Endothelial cell of hepatic sinusoid (primary cell): ENCODE data around the gene RTTN.
"Not testable (repeated sequence)": the region's sequence is repeated elsewhere in the genome, so short reads cannot be mapped to it uniquely, and the experiment has no call there.

Experiments used
- in situ Hi-C: cut with HindIII; loops from 2 replicates; pipeline ENCODE4 v1.10.0; 2017; ENCODE audit warnings: low sequenced_read_pairs

RTTN gene, protein sequence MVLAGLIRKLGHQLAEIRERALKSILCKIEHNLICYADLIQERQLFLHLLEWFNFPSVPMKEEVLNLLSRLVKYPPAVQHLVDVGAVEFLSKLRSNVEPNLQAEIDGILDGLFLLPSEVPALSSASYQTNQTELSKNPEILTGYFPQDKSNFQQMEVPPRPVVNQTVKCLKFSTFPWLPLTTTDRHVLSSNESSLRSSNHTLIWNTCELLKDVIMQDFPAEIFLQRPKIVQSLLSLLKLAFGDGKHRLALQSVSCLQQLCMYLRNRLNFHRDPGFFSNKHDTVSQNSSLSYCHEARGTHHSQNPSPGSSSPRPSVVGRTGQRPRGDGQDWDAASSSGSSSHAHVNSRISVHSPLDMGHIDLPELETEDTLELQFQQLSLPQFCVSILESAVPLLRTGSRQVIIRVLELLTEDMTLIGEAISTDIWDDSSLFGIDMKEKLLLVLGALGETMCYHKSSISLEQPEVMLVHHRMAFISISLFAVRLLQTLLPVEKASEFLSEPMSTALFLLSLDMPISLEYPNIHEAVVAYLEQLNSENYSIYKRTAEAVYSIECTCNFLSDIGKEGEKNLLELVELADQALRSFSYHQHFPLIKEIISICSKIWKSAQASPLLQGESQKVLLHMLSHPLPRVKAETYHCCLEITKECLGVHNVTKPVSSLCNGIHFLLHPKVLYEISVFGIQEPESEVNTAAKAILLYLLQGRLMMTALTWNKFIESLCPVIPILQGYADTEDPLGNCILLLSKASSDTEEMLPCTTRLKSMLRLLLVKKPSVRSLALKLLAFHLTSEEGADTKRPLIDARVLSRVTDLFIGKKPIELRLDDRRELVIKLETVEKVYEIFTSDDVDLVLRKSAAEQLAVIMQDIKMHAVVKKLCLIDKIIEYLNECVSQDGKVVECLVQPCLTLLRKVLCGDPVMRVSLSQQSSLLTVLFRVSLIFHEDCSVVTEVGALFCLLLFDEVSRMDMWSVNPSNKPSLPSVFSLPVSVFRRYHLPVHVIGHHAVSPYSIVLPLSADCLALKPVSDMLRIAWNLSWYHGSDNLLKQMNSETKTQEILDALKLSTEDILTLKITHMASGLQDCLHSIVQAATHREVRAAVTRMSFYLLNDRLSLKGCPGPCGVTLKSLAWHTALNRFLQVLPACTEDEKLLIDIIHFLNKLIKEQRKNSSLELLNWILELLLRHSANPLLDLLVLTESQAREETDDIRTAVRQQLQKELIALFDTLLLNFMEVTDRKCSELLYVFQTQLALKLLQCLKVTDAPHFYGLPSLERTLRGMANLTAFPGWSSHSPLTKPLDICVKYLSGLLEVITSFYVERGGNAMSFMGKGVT (N-terminal part only)

DNA sequence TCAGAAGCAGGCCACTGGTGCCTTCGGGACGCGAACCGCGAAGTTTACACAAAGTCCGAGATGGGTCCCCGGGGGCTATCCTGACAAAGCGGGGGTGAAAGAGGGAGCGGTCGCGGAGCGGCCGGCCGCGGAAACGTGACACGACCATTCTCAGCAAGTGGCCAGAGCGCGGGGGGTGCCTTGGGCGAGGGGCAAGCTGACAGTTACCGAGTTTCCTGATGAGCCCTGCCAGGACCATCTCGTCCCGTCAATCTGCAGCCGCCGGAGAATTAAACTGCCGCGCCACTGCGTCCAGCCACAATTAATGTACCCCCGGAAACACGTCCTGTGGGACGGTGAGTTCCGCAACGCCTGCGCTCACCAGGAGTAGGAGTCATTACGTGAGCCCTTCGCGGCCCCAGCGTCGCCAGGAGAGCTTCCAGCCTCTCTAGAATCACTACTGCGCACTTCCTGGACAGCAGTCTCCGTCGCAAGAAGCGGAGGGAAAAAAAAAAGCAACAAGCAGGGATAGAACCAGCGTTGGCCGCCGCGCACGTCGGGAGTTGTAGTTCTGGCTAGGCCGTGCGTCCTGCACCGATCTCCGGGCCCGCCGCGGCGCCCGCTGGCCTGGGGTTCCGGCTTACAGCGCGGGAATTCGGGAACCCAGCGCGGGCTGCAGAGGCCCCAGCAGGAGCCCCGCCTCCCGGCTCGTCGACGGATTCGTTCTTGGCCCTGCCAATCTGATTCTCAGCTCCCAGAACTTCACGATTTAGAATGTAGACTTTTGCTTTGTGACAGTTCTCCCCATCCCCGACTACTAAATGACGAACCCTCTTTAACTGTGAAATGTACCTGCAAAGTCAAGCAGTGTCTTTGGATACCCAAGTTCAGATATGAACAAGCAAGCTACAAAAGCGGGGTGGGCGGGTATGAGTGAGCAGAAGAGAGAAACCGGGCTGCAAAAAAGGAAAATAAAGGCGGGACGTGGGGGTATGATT is at the start of gene RTTN:
RTTN (minus strand) TSS at position 267 of the 977 bp plus-strand sequence; CDS start at position 238, 29 bp downstream.
- in situ Hi-C loops: loop anchor here (25.0 kb wide), 1 partner anchor 232 kb away; no protein-coding TSS in a partner anchor

DNA sequence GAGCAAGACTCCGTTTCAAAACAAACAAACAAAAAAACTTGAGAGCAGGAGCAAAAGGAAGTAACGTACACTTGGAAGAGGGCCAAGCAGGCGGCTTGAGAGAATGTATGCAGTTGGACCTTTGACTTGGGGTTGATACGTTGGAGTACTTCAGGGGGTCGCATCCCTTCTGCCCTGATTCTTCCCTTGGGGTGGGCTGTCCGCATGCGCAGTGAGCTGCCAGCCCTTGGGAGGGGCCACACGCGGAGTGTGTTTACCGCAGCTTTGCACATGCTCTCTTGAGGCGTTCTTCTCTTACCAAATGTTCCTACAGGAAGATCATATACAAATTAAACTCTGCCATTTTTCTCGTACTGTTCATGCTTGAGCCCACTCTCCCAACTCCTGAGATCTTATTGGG is 45.3 kb upstream of the RTTN start:
- in situ Hi-C loops: no loop called here

DNA sequence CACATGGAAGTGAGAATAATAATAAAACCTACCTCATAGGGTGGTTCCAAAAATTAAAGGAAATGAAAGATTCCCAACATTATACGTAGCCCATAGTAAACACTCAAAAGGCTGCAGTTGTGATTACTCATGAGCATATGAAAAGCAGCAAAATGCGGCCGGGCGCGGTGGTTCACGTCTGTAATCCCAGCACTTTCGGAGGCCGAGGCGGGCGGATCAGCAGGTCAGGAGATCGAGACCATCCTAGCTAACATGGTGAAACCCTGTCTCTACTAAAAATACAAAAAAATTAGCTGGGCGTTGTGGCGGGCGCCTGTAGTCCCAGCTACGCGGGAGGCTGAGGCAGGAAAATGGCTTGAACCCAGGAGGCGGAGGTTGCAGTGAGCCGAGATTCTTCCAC is 44.4 kb upstream of the RTTN start:
- in situ Hi-C loops: loop anchor here (5.0 kb wide), 1 partner anchor 63 kb away; no protein-coding TSS in a partner anchor

DNA sequence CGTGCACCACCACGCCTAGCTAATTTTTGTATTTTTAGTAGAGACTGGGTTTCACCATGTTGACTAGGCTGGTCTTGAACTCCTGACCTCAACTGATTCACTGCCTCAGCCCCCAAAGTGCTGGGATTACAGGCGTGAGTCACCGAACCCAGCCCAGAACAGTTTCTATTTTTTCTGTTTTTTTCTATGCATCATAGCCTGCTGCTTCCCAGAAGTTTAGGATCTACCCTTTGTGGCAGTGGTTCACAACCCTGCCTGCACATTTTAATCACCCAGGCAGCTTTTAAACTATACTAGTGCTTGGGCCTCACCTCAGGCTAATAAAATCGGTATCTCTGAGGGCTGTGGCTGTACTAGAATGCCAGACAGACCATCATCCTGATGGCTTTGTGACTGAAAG is 43.6 kb upstream of the RTTN start:
- in situ Hi-C loops: loop anchor here (5.0 kb wide), 1 partner anchor 62 kb away; no protein-coding TSS in a partner anchor

DNA sequence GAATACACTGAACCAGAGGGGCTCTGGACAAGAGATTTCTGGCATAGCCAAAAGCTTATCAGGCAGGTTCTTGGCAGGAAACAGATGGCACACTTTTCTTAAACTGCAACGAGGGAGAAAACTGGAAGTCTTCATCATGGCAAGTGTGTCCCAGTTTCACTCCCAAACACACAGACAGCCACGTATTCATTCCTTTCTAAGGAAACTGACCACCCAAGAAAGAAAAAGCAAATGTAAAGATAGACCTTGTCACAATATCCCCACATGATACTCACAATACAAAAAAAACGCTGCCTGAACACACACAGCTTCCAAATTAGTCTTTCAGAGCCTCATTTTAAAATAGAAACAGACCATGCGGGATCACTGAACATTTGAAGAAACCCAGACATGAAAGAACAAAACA is 40.6 kb upstream of the RTTN start:
- in situ Hi-C loops: loop anchor here (5.0 kb wide), 1 partner anchor 59 kb away; no protein-coding TSS in a partner anchor

DNA sequence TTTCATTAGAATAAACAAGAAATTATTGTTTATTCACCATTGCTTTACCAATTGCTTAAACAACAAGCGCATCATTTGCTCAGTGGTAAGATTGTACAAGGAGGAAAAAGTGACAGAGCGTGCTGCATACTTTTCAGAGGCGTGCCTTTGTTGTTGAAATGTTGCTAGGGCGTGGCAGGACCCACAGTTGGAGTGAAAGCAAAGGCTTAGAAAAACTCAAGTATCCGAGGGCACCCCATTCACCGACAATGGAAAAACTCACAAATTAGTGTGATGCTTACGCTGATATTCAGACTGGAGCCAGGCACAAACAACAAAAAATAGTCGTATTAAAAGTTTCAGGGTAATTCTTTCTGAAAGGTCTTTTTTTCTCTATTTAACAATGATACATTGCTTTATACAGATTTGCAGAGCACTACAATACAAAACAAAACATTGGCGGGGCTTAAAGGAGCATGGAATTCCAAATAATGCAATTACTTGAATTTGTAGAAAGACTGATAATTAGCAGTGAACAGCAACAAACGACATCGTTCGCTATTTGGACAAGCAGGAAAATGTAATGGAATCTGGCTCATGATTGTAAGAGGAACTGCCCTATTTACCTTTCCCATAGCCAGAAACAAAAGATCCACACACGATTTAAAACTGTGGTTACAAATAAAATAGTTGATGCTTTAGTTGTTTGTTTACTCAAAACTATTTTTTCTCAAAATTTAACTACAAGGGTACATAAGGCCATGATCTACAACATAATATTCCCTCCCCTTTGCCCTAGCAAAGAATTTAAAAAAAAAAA is 37.8 kb upstream of the RTTN start:
- in situ Hi-C loops: no loop called here

DNA sequence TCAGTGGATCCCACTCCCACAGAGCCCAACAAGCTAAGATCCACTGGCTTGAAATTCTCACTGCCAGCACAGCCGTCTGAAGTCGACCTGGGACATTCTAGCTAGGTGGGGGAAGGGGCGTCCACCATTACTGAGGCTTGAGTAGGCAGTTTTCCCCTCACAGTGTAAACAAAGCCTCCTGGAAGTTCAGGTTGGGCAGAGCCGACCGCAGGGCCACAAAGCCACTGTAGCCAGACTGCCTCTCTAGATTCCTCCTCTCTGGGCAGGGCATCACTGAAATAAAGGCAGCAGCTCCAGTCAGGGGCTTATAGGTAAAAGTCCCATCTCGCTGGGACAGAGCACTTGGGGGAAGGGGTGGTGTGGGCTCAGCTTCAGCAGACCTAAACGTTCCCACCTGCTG is 31.4 kb upstream of the RTTN start:
- in situ Hi-C loops: not testable (repeated sequence)

DNA sequence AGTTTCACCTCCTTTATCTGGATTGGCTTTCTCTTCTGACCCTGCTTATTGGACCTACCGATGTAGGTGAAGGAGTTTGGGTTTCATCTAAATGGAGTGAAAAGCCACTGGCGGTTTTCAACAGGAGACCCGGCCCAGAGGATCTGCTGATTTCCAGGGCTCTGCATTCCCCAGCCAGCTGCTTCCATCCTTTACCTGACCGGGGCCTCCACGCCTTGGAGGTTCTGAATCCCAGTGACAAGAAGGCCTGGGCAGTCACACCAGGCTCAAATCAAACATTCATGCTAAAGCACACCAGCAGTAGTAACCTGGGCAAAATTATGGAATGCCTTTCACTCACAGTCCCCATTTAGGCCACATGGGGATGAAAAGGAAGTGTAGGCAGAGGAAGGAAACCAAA is 30.0 kb upstream of the RTTN start:
- in situ Hi-C loops: no loop called here

DNA sequence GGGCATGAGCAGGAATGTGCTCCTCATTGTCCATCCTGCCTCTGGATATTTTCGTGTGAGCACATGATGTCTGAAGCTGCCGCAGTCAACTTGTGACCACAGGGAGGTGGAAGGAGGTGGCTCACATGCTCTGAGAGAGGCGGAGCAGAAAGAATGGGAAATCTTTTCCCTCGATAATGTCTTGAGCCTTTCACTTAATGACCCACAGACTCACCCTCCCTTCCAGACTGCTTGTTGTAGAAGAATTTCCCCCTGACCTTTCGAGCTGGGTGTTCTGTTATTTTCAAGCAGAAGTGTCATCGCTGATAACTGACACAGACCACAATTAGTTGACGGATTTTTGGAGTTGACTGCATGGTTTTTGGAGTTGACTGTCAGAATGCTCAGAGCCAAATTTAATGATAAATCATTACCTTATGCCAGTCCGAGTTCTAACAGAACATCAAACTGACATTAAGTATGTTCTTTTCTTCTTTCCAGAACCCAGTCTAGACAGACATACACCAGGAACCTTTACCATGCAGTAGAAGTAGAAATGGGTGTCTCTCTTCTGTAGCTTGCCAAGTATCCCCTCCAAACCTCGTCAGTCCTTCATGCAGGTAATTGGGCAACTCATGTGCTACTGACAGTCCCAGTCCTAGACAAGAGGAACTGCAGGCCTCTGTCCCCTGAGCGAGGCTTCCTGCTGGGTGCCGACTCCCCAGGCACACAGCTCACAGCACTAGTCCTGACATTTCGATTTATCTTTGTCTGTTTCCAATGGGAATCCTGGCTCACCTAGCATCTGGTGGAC is 29.4 kb upstream of the RTTN start:
- in situ Hi-C loops: no loop called here

DNA sequence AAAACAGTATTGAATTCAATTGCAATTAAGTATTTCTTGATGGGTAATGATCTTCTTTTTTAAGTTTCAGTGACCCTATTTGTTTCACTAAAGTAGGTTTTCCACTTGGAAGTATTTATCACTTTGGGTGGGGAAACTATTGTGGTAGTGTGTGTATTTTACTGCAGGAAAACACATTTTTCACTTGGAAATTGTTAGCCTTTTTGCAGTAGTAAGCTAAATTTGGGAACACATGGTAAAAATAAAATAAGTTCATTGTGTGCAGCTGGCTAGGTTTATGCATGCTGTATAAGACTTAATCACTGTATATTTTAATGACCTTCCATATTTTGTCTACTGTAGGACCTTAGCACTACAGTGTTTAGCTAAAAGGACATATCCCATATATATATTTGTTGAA is 28.5 kb upstream of the RTTN start:
- in situ Hi-C loops: no loop called here

DNA sequence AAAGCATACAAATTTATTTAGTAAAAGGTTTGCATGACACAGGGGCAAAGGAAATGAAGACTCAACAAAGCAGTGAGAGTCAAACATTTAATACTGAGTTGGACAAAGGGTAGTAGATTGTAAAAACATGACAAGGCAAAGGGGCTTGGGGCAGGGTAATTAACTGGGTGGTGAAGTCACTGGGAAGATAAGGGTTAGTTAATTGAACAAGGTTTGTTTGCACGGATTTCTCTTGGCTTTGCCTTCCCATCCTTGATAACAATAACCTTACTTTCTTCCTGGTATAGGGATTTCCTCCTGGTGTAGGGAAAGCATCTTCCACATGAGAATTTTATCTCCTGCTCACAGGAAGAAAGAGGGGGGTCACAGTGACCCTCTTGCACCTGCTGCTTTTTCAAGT is 26.8 kb upstream of the RTTN start:
- in situ Hi-C loops: no loop called here

DNA sequence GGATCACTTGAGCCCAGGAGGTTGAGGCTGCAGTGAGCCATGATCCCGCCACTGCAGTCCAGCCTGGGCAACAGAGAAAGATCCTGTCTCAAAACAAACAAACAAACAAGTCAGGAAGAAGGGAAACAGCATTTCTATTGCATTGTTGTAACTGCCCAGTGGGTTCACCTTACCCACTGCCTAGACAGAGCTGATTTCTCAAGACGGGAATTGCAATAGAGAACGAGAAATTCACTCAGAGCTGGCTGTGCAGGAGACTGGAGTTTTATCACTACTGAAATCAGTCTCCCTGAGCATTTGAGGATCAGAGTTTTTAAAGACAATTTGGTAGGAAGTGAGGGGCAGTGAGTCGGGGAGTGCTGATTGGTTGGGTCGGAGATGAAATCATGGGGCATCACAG is 24.2 kb upstream of the RTTN start:
- in situ Hi-C loops: no loop called here

DNA sequence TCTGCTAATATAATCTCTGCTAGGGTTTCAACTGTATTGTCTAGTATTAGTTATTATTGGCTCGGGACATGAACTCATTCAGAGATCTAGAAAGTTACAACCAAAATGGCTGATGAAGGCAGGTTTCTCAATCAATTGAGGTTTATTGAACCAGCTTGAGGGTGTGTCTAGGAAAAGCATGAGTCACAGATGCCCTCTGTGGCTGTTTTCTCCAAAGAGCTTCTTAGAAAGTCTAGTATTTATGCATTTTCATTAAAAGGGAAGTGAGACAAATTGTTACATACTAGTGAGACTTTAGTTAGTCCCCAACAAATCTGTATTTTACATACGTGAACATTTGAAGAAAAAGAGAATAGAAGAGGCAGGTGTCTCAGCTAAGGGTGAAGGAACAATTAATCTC is 23.0 kb upstream of the RTTN start:
- in situ Hi-C loops: no loop called here

DNA sequence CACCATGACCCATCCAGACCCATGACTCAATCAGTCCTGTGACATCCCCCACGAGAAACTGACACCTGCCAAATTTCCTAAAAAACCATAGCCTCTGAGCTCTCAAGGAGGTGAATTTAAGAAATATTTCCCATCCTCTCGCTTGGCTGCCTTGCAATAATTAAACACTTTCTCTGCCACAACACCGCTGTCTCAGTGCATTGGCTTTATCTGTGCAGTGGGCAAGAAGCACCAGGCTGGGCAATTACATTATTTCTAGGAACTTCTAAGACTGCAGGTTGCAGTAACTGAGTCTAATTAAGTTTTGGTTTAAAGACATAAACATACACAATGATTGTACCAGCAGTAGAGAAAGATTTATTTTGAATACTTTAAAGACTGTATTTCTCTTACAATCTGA is 22.0 kb upstream of the RTTN start:
- in situ Hi-C loops: no loop called here

DNA sequence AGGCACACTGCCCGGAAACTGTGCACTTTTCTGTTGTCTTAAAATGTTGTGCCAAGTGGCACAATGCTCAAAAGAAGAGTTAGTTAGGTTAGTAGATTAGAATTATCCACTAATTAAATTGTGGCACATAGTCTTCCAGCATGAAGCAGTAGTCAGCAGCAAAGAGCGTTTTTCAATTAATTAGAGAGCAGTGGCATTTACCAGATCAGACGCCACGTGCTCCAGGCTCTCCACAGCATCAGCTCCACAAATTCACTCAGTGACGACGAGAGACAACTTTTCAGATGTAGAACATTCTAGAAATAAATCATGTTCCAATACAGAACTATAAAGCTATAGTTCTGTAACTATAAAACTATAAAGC is 16.4 kb upstream of the RTTN start:
- in situ Hi-C loops: loop anchor here (25.0 kb wide), 1 partner anchor 215 kb away; no protein-coding TSS in a partner anchor

DNA sequence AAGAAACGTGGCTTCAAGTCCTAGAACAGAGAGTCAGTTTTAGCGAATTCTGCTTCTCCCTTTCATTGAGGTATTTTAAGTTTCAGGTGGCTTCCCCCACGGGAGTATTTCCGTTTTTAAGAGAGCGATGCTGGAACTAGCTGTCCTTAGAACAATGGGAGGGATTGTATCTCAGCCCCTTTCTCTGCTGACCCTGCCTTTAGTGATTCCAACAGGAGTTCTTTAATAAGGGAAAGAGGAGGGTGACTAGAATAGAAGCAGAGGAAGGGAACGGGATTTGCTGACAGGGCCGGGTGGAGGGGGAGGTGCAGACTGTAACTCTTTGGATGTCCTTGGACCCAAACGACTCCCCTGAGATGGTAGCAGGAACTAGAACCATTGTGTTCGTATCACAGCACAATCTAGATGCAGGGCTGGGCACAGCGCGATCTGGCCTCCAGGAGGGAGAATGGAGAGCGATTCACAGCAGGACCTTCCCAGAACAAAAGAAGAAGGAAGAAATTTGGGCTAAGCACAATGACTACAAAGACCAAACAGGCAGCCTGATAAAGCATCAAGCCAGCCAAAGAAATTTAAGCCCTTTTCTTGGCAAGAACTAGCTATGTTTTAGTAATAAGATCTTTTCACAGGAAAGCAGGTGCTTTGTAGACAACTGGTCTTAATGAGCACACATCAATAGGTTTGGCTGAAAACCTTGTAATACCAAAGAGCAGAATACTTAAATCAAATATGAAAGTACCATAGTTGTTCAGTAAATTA is 15.8 kb upstream of the RTTN start:
- in situ Hi-C loops: loop anchor here (25.0 kb wide), 1 partner anchor 216 kb away; no protein-coding TSS in a partner anchor

DNA sequence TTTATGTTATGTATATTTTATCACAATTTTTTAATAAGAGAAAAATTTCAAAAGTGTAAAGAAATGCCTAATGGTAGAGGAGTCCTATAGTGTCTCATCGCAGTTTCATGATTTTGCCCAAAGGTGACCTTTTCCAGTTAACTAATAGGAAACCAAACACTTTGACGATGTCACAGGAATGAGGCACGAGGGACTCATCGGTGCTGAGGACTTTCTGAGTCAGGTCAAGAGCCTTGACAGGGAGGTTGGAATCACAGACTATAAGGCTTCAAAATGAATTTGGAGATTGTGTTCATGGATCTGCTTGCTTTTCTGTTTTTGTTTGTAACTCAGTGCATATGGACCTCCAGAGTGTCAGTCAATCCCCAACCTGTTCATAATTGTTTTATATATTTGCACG is 15.1 kb upstream of the RTTN start:
- in situ Hi-C loops: loop anchor here (25.0 kb wide), 1 partner anchor 217 kb away; no protein-coding TSS in a partner anchor
